ENCODE measurements around the gene ACSM5. TPM values are rescaled to one million over a fixed set of nuclear protein-coding genes. Genes with fewer than 3 reads are reported as not detected.

The ACSM5 gene
- total RNA-seq, 1 experiment from 2014 or later = 0.17 TPM

GRCh38 chr16:20398603-20399002, 10.7 kb upstream of the ACSM5 start:
- TF ChIP-seq NFYB (CRISPR knock-in tag; conservative IDR thresholded peaks at IDR 0.05; ENCODE audit: low read depth) = no peak
- peaks cover 5% of the 10 kb centered on the region for H3K4me1 Mint-ChIP-seq
- no peak overlapping the region for H3K27ac Mint-ChIP-seq
- no peaks in the 10 kb centered on the region for H3K27me3 Mint-ChIP-seq (ENCODE audit: low read depth)
- ChIA-PET POLR2A (no interaction called here), CTCF (interaction anchor here (1.0 kb wide), 1 partner anchor 13 kb away, joined by 4 read pairs; no protein-coding TSS in a partner anchor)
- H3K9me3 Mint-ChIP-seq = no peaks in the 10 kb centered on the region
- no peak overlapping the region for H3K4me3 Mint-ChIP-seq
- DNase-seq (ENCODE audit: low spot score) (no peak), ATAC-seq (no peak)
- no peaks in the 10 kb centered on the region for H3K36me3 Mint-ChIP-seq

GRCh38 chr16:20399185-20399584, 10.1 kb upstream of the ACSM5 start:
- H3K27ac Mint-ChIP-seq = no peak overlapping the region

More at GRCh38 chr16:20399185-20399584, 10.1 kb upstream of the ACSM5 start:
- Mint-ChIP-seq H3K9me3 (no peaks in the 10 kb centered on the region), H3K36me3 (no peaks in the 10 kb centered on the region), H3K27me3 (ENCODE audit: low read depth) (no peaks in the 10 kb centered on the region), H3K4me1 (no peaks in the 10 kb centered on the region), H3K4me3 (no peak overlapping the region)
- no peak for DNase-seq (ENCODE audit: low spot score)
- ChIA-PET CTCF (interaction anchor here (0.6 to 1.0 kb wide), 2 partner anchors 13 to 148 kb away, joined by 4 read pairs; no protein-coding TSS in a partner anchor), POLR2A (no interaction called here)
- ATAC-seq = no peak
- TF ChIP-seq ESRRA (CRISPR knock-in tag; IDR thresholded peaks at IDR 0.05; ENCODE audit: borderline replicate concordance) = no peak
- TF ChIP-seq HMGXB4 (CRISPR knock-in tag; IDR thresholded peaks at IDR 0.05) = no peak
- no peak for TF ChIP-seq E2F5 (CRISPR knock-in tag; IDR thresholded peaks at IDR 0.05)
- no peak for TF ChIP-seq FOXP4 (CRISPR knock-in tag; IDR thresholded peaks at IDR 0.05)
- TF ChIP-seq ZNF423 (CRISPR knock-in tag; IDR thresholded peaks at IDR 0.05) = no peak
- no peak for TF ChIP-seq STAT6 (CRISPR knock-in tag; conservative IDR thresholded peaks at IDR 0.05; ENCODE audit: low read depth)
- TF ChIP-seq ERG (CRISPR knock-in tag; IDR thresholded peaks at IDR 0.05) = no peak
- no peak for TF ChIP-seq GABPB1 (CRISPR knock-in tag; IDR thresholded peaks at IDR 0.05)
- no peak for TF ChIP-seq ATF6 (CRISPR knock-in tag; IDR thresholded peaks at IDR 0.05)
- TF ChIP-seq ZNF396 (CRISPR knock-in tag; IDR thresholded peaks at IDR 0.05; ENCODE audit: borderline replicate concordance) = no peak
- TF ChIP-seq NFATC4 (CRISPR knock-in tag; IDR thresholded peaks at IDR 0.05) = no peak
- no peak for TF ChIP-seq ETV6 (CRISPR knock-in tag; IDR thresholded peaks at IDR 0.05)
- no peak for TF ChIP-seq OVOL2 (CRISPR knock-in tag; IDR thresholded peaks at IDR 0.05; ENCODE audit: borderline replicate concordance)

Measured in WTC11 (cell line).